Left renal pelvis (tissue), 4 donors: ENCODE results near the gene LOC101059915.
A peak's percentile ranks its signal among the peaks of the same experiment; 100 is the strongest.

Experiments used
- DNase-seq, 4 donors: peaks; one replicate each; pipeline ENCODE4 v3.0.0-alpha.2; 2013; ENCODE audit warnings: low read depth in 4 of 4, low spot score in 3 of 4

Gene LOC101059915

DNA sequence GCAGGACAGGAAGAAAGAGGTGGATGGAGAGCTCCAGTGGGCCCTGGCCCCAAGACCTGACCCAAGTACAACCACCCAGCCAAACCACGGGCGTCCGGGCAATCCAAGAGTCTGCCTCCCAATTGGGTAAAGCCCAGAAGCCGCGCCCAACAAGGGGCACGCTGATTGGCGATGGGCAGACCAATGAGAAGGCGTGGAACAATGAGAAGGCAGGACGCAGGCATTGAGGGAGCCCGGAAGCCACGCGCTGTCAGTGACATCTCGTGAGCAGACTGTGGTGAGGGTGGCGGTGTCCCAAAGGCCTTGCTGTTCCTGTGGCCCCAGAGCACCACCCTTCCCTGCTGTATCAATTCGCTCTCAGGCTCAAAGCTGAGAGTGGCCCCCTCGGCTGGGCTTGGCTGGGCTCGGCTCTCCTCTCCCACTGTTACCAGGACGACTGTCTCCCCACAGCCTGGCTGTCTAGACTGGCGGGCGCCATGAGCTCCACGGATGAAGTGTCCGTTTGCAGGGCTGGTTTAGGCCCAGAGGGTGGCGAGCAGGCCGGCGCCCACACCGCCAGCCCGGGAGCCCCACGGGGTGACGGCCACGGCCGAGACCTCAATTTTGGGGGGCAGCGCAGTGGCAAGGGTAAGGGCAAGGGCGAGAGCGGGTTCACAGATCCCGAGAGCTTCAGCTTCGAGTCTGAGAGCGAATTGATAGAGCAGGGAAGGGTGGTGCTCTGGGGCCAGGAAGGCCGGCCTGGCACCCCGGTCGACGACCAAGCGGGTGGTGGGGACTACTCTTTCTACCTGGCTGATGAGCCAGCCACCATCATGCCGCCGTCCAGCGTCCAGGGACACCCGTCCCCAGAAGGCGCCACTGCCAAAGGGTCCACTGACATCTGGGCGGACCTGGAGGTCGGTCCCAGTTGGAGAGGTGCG is at the start of gene LOC101059915:
Gene LOC101059915, plus strand, starts transcription at position 219 of the 920 bp plus-strand sequence.
- DNase-seq = no peak

DNA sequence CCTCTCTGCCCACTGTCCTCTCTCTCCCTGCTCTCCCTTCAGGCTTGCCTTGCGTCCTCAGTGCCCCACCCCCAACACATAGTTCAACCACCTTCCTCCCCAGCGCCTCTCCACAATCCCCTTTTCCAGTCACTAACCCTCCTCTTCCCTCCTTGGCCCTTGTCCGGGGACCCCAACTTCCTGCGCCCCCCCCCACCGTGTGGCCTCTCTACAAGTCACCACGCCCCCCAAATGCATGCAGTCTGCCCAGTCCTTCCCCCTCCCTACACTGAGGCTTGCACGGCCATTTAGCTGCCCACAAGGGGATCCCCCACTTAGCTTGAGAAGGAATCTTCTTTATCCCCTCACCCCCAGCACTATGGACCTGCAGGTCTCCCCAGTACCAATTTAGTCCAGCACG is 49.6 kb upstream of the LOC101059915 start:
- no peak for DNase-seq

DNA sequence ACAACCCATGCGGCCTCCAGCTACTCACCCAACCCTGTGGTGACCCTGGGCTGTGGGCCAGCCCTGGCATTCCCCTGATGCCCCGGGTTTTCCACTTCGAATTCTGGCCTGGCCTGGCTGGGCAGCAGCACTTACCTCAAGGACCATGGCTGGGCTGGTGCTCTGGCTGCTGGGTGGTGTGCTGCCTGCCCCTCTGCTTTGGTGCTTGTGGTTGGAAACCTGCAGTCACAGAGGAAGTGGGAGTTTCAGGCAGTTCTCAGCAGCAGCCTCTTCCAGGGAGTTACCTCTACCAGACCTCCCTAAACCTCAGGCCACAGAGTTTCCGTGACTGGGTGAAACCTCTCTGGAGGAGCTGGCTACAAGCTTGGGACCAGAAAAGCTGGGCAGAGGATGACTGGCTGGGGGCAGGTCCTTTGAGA is 49.0 kb upstream of the LOC101059915 start, which contains the start of gene CXCR3:
Gene CXCR3, minus strand, starts transcription at position 209 of the 419 bp plus-strand sequence. Its CDS starts 62 bp downstream, at position 147.
- DNase-seq = no peak

DNA sequence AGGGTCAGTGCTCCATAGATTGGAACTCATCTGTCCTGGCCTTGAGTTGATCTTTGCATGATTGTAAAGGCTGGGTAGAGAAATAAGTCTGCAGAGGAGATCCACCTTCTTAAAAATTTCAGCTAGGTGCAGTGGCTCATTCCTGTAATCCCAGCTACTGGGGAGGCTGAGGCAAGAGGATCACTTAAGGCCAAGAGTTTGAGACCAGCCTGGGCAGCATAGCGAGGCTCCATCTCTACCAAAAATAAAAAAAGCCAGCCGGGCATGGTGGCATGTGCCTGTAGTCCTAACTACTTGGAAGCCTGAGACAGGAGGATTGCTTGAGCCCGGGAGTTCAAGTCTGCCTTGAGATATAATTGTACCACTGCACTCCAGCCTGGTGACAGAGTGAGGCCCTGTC is 48.6 kb upstream of the LOC101059915 start:
- no peak for DNase-seq

DNA sequence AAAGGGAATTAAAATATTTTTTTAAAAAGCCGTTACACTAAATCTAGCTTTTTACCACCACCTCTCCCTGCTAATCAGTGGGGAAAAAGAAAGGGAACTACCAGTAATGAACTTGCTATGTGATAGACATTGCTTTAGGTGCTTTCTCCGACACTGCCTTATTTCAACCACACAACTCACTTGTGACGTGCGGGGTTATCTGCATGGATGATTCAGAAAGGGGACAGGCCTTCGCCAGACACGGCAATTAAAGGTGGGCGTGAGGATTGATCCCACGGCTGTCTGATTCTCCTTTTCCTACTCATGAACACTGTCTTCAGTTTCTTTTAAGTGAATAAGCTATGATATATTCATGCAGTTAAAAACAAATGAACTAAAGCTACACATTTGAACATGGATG is 48.2 kb upstream of the LOC101059915 start:
- no peak for DNase-seq

DNA sequence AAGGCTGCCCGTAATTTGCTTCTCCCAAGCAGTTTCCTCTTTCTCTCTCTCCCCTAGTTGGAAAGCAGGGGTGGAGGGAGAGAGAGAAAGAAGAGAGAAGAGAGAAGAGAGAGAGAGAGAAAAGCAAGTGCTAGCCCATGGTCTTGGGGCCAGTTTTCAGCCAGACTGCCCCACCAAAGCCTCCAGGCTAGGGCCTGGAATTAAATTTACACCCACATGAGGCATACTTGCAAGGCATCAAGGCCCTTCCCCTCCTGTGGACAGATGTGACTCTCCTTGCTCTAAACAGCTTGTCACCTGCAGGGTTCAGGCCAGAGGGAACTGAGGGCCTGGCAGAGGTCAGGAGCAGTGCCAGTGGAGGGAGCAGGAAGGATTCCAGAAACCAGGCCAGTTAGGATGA is 47.4 kb upstream of the LOC101059915 start:
- DNase-seq = no peak

DNA sequence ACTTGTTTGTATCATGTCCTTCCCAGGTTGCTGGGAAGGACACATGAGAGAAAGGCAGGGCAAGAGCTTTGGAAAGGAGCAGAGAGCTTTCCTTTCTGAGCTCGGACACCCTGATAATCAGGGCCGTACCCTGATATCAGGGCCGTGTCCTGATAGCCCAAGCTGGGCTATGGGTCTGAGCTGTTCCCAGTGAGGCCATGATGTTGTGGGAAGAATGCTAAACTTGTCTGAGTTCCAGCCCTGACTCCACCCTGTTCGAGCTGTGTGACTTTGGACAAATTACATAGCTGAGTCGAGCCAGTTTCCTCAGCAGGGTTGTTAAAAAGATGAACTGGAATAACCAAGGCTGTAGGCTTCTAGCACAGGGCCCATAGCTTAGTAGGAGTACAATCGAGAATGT is 45.7 kb upstream of the LOC101059915 start:
- DNase-seq = no peak

DNA sequence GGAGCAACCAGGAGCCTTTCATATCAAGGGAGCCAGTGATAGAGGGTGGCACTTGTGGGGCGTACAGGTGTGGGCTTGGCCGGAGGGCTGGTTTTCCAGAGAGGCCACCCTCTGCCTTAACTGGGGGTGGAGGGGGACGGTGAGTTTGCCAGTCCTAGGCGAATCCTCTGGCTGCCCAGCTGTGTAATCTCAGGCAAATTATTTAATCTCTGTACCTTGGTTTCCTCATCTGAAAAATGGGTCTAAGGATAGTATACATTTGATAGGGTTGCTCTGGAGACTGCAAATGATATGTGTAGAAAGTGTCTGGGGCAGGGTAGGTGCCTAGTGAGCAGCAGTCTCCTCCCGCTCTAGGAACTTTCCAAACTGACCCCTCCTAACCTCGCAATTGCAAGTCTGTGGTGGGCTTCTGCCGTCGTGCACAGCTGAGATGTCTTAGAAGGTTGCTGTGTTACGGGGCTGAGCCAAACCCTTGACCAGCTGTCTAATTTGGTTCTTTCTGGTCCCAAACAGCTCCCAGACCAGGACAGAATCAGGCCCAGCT is 45.2 kb upstream of the LOC101059915 start:
- no peak for DNase-seq

DNA sequence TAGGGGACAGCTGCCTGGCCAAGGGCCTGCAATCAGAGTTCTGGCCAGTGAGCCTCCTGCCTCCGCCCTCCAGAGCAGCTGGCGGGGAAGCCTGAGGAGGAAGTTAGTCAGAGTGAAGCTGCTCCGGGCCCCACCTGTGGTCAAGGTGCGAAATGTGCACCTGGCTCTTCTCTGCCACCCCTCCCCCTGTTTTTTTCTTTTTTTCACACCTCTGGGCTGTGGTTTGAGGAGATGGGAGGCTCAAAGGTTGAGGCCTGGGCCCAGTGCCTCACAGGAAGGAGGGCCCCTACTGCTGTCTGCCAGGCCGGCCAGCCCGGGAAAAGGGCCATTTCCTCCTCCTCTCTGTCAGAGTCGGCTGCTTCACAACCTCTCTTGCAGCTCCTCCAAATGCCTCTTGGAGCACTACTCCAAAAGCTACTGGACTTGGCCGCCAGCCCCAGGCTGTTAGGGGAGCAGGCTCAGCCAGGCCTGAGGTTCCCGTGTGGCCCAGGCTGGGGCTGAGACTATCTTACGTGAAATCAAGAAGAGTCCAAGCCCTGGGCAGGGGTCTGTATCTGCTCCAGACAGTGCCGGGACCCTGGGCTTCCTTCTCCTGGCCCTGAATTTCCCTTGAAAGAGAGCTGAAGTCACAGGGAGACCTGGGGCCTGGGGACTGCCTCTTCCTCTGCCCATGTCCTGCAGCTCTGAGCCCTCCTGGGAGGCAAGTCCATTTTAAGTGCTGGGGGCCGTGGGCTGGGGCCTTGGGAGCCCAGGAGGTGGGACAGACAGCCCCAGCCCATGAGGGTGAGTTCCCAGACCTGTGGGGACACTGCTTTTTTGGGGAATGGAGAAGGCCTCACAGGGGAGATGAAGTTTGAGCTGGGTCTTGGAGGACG is 44.5 kb upstream of the LOC101059915 start:
- peak in 3 of 4 donors; percentile 18 to 24 (median 22) for DNase-seq

DNA sequence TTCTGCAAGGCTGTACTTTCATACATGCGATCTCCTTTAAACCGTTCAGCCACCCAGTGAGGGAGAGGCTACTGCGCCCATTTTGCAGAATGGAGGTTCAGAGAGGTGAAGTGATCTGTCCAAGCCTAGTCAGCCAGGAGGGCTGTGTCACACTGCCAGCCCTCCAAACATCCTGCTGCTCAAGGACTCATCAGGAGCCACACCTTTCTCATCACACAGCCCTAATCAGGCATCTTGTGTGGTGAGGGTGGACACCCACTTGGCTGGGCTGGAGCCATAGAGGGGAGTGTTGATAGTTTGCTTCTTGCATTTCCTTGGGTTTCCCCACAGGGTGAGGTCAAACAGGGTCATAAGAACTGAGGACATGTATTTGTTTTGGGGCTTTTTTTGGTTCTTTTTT is 43.6 kb upstream of the LOC101059915 start:
- DNase-seq = no peak

DNA sequence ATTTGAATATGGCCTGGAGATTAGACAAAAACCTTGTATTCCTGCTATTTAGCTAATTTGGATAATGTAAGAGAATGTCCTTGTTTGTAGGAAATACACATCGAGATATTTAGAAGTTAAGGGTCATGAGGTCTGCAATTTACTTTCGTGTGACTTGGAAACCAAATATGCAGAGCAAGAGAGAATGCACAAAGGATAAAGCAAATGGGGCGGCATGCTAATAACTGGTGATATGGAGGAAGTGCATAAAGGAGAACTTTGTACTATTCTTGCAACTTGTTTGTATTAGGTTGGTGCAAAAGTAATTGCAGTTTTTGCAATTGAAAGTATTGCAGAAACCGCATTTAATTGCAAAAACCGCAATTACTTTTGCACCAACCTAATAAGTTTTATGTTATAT is 41.9 kb upstream of the LOC101059915 start:
- DNase-seq = no peak

DNA sequence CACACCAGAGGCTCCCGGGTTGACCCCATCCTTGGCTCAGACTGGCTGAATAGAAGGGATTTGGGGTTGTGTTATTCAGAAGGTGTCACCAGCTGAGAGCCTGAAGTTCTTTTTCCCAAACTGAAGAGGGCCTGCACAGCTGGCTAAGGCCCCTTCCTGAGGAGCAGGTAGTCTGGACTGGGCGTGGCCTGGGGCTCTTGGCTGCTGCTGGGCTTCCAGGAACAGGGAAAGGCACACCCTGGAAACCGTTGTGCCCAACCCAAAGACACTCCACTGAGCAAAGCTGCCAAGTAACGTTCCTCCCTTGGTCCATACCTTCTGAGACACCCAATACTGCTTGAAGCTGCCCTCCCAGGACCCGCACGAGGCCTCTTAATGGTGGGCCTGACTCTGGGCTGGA is 40.8 kb upstream of the LOC101059915 start:
- no peak for DNase-seq

DNA sequence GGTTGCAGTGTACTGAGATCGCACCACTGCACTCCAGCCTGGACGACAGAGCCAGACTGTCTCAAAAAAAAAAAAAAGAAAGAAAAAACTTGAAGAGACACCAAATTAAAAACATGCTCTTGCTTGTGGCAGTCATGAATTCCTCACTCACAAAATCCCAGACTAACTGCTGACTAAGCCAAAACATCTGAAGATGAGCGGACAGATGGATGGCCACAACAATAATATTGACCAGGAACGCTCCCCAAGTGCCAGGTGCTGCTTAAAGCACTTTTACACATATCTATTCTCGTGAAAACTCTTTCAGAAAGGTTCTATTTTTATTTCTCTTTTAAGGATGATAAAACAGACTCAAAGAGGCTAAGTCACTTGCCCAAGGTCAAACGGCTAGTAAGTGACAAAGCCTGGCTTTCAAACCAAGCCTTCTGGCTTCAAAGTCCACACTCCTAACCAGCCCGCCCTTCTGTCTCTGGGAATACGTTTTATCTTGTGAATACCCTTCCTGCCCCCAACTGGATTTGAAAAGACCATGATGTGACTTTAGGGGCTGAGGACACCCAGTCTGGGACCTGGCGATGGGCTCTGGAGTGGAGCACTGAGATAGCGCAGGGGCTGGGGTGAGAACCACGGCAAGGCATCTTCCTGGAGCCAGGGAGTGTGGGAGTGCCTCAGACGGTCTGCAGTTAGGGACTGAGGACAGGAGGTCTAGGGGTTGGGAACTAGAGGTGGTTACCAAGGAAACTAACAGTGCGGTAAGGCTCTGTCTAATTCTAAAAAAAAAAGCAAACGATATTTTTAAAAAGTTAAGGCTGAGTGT is 39.5 kb upstream of the LOC101059915 start:
- no peak for DNase-seq

DNA sequence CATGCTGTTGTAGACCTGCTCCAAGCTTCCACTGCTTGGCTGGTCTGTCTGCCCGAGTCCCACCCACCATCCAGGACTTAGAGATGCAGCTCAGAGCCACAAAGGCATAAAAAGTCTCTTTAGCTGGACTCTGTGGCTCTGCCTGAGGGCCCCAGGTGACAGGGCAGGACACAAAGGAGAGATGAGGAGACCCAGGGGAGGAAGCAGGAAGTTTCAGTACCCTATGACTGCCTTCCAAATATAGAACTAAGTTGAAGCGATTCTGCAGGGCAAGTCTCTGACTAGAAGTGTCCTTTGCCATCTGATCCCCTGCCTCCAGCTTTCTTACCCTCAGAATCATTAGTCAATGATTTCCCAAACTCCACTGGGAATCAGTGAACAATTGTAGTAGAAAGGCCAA is 37.9 kb upstream of the LOC101059915 start:
- DNase-seq = no peak

DNA sequence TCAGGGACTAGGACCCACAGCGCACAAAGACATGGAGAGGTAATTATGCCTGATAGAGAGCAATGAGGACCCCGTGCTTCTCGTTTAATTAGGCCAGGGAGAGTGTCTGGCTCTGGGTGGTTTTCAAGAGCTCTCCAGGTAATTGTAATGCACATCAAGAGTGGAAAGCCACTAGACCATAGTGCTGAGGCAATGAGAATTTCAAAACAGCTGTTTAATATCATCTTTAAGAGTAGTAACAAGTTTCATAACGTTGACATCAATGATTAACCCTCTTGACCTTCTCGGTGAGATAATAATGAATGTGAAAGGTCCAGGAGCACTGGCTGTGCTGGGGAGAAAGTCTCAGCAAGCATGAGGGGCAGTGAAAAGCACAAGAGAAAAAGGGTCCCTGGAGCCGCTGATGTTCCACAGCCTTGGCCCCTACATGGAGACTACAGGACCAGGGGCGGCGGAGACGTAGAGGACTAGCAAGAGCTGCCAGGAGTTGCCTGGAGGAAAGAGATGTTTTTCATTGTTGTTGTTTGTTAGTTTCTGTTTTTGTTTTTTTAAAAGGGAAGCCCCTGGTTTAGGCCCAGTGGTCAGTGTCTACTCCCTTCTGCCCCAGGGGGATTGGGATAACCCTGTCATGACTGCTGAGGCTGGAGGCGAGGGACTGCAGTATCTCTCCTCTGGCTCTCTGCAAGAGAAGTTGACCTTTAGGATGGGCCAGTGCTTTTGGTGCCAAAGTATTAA is 34.3 kb upstream of the LOC101059915 start:
- no peak for DNase-seq

DNA sequence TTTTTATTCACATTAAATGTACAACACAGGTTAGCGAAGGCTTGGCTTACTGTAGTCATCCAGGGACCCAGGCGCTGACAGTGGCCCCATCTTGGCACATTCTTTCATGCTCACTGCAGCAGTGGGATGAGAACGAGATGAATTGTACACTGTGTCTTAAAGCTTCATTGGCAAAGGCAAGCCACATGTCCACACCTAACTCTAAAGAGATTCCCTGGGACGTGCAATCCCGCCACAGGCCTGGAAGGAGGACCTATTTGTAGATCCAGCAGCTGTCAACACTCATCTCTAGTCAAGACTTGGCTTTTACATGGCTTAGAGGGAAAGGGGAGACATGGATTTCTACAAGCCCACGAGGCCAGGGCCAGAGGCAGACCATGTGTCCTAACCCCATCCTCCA is 33.0 kb upstream of the LOC101059915 start:
- DNase-seq = no peak

DNA sequence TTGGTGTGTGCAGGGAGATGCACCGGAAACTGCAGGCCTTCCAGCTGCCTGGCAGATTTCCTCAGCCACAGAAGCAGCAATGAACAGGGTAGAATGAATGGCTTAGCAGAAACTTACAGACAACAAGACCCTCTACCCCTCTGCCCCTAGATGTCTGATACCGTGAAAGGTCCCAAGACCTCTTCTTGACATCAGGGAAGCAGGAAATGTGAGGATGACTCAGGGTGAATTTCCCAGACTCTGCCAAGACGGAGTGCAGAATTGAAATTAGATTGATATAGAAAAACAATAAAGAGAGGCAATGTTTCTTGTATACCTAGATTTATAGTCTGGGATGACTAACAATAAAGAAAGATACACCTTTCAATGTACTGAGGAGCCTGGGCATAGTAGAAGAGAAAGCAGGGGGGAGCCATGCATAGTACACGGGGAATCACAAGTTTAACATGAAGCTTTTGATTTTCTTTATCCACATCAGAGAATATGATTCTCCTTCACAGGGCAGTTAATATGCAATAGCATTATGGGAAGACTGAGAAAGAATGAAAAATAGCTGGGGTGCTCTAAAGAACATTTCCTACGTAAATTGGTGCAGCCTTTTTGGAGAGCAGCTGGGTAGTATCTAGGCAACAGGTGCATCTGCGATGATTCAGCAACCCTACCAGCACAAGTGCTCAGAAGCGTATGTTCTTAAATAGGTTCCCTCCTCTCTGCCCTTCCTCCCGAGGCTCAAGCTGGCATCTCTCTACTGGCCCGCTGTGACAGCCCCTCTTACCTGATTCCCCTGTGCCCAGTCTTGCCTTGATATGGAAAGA is 30.7 kb upstream of the LOC101059915 start:
- no peak for DNase-seq

DNA sequence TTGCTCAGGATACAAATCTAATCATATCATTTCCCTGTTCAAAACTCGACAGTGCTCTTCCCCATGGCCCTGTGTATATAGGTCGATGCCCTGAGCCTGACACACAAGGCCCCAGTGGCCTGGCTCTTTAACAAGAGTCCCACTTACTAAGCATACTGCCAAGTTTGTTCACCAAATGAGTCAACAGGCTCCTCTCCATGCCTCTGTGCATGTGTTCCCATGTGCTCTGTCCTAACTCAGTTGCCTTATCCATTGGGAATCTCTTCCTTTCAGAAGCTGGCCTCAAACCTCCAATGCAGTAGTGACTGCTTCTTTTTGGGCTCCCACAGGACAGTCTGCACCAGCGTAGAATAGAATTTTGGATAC is 30.1 kb upstream of the LOC101059915 start:
- no peak for DNase-seq

DNA sequence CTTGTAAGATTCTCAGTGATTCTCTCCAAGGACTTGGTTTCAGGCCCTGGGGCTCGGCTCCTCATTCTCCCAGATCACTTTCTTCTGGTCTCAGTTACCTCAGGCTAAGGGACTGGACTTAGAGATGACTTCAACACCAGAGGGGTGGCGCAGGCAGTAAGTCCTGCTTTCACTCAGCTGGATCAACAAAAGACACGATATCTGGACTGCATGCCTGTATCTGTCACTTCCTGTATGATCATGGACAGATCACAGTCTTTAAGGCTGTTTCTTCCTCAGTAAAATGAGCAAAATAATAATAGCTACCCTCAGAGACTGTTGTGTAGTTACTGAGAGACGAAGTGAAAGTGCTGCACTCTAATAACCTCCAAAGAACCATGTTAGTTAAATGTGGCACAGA is 29.5 kb upstream of the LOC101059915 start:
- DNase-seq = no peak
